GM21528 (cell line): ENCODE results near the gene ZC3H12A.
A peak's percentile ranks its signal among the peaks of the same experiment; 100 is the strongest.

Source experiments
- ATAC-seq: cut with Tn5 transposase; IDR thresholded peaks from one replicate; pipeline ENCODE4 v1.9.1; 2021; ENCODE audit warnings: mild to moderate bottlenecking, moderate library complexity; ENCODE audit not compliant: unreplicated experiment, low FRiP score

The ZC3H12A gene

DNA sequence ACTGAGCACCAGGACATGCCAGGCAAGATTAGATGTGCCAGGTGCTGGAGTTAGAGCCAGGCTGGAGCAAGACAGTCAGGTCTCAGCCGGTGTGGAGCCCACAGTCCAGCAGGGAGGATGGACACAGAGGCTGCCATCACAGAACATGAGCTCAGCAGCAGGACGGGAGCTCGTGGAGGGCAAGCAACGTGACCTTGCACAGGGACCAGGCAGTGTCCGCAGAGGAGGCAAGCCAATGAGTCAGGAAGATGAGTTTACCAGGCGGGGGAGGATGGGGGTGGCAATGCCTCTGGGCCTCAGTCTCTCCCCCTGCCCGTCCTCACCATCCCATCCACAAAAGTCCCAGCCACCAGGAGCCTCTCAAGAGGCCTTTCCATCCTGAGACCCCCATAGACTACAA, 20.7 kb upstream of the ZC3H12A start:
- no peak for ATAC-seq

DNA sequence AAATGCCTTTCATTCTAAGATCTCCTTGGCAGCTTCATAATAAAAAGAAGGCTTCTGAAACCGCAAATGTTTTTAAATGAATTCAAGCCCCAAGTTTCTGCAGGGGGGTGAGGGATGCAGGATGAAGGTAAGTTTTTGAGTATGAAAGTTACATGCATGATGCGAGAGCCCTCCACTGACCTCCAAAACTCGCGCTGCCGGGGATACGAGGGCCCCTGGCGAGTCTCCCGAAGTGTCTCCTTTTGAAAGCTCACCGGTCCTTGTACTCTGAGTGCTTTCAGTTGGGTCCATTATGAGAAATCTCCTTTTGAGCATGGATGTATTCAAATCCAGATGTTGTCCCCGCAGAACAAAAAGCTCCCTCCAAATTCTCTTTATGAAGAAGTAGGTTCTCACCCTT, 18.9 kb upstream of the ZC3H12A start:
- ATAC-seq = no peak

DNA sequence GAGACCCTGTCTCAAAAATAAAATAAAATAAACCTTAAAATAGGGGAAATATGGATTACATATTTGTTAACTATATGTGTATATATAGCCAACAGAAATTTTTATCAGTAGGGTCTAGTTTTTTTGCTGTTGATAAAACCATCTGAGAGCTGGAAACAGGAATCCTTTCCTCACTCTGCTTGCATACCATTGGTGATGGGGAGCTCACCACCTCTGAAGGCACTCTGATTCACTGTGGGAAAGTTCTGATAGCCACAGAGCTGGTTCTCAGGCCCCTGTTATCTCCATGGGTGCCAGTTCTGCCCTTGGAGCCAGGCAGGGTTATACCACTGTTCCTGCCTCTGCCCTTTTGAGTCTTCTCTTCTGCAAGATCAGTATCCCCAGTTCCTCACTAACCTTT, 17.8 kb upstream of the ZC3H12A start:
- ATAC-seq = no peak

DNA sequence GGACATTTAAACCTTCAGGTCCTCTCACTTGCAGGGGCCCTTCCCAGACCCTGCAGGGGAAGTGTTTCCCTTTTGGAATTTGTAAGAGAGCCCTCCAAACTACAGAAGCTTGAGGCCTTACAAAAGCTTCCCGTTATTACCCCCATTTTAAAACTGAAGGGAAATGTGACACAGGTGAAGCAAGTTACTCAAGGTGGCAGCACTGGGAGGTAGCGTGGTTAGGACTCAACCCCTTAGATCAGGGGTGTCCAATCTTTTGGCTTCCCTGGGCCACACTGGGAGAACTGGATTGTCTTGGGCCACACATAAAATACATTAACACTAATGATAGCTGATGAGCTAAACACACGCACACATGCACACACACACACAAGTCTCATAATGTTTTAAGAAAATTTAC, 15.8 kb upstream of the ZC3H12A start:
- no peak for ATAC-seq

DNA sequence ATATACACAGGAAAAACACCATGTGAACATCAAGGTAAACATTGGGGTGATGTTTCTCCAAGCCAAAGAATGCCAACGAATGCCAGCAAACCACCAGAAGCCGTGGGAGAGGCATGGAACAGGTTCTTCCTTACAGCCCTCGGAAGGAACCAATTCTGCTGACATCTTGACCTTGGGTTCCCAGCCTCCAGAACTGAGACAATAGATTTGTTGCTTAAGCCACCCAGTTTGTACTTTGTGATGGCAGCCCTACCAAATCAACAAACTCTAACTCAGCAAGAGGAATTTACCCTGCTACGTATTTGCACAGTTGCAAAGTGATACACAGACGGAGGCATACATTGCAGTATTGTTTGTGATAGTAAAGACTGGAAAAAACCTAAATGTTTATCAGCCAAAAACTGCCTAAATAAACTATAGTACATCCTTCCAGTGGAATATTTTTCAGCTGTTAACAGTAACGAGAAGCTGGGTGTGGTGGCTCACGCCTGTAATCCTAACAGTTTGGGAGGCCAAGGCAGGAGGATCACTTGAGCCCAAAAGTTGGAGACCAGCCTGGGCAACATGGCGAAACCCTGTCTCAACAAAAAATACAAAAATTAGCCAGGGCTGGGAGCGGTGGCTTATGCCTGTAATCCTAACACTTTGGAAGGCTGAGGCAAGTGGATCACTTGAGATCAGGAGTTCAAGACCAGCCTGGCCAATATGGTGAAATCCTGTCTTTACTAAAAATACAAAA, 12.5 kb upstream of the ZC3H12A start:
- ATAC-seq = no peak

DNA sequence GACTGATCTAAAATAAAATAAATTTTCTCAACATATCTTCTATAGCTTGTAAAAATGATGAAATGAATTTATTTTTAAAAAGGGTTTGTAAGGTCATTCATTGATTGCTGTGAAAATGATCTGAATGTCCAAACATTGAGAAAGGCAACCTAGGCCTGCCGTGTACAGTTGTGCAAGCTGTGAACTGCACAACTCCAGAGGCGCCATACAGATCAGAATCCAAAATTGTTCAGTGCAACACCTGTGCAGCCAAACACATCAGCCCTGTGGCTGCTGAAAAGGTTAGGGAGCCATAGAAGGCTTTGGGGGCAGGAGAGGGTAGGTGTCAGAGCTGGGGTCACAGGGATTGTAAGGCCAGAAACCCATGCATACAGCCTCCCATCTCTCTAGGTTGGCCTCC, 9.9 kb upstream of the ZC3H12A start:
- ATAC-seq = no peak

DNA sequence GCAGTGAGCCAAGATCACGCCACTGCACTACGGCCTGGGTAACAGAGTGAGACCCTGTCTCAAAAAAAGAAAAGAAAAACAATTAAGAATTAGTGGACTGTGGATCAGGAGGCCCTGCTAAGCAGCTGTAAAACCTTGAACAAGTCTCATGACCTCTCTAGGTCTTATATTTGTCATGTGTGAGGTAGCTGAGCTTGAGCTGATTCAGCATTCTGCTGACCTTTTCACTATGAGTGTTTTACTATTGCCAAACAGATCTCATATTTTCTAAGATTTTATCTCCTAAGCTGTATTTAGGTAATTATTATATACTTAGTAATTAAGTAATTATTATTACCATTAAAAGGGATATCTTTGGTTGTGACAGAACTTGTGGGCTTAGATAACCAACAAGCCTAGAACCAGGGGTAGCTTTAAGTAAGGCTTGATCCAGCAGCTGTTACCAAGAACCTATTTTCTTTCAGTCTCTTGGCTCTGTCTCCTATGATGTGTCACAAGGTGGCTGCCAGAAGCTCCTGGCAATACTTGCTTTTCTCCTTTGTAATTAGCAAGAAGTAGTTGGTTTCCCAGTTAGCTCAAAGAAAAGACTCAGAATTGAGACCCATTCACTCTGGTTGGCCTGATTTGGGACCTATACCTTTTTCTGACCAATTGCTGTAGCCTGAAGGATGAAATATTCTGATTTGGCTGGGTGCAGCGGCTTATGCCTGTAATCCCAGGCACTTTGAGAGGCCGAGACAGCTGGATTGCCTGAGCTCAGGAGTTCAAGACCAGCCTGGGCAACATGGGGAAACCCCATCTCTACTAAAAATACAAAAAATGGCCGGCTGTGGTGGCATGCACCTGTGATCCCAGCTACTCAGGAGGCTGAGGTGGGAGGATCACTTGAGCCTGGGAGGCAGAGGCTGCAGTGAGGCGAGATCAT, 8.5 kb upstream of the ZC3H12A start:
- ATAC-seq = no peak

DNA sequence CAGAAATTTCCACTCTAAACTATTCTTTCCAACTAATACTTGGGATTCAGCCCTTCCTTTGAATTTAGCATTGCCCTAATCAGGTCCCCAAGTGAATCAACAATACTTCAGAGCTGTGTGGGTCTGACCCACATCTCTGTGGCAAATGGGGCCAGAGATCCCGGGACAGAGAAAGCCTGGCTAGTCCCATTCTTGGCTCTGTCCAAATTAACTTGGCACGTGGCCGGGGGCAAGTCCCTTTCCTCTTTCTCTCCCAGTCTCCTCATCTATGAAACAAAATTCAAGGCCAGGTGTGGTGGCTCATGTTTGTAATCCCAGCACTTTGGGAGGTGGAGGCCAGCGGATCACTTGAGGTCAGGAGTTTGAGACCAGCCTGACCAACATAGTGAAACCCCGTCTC, 6.3 kb upstream of the ZC3H12A start:
- no peak for ATAC-seq

DNA sequence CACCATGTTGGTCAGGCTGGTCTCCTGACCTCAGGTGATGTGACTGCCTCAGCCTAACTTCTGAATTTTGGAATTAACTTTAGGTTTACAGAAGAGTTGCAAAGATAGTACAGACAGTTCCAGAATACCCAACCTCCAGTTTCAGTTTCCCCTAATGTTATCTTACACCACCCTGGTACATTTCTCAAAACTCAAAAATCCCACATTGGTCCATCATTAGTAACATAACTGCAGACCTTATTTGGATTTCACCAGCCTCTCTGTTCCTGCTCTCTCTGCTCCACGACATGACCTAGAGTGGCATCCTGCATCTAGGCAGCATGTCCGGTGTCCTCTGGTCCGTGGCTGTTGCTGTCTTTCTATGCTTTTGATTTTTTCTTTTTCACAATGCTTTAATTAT, 5.0 kb upstream of the ZC3H12A start:
- no peak for ATAC-seq

DNA sequence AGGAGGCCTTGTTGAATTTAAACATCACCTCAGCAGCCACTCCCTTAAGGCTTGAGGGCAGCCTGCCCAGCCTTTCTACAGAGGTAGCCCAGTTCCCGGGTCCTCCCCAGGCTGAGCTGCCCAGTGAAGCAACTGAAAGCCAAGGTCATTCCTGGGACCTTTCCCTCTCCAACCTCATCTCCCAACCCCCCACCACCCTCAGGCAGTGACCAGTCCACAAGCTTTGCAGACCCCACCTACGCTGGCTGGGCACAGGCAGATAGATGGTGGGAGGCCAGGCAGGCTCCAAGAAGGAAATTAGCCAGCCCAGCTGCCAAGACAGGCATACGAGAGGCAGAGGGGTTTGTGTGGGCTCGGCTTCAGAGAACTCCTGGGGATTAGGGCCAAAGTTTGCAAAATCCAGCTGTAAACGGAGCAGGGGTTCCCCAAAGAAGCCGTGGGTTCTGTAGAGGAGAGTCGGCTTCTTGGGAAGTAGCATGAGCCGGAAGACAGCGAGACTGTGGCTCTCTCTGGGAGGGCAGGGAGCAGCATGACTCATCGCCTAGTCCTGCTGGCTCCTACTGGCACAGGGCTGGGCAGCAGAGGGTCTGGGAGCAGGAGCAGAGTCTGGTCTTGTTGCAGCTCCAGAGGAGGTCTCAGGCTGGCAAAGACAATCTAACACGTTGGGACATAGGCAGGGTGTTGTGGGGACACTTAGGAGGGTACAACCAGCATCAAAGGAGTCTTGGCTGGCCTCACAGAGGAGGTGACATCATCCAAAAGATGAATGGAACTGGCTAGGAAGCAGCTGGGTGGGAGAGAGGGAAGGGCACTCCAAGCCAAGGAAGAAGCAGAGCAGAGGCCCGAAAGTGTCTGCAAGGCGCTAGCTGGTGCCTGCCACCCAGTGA, 2.8 kb upstream of the ZC3H12A start:
- no peak for ATAC-seq

DNA sequence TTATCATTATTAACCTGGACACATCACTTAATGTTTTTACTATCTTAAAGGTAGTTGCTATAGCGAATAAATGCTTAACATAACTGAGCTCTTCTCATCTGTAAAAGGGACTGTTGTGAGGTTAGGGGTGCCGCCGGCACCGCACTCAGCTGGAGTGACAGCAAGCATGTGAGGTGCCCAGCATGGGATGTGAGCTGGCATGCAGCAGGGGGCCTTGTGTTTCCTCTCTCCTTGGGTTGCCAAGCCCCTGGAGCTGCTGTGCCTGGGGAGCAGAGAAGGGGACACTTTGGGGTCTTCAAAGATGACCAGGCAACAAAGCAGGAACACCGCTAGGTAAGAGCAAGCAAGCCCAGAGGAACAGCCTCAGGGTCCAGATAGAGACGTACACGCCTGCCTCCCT, 2.1 kb upstream of the ZC3H12A start:
- no peak for ATAC-seq

DNA sequence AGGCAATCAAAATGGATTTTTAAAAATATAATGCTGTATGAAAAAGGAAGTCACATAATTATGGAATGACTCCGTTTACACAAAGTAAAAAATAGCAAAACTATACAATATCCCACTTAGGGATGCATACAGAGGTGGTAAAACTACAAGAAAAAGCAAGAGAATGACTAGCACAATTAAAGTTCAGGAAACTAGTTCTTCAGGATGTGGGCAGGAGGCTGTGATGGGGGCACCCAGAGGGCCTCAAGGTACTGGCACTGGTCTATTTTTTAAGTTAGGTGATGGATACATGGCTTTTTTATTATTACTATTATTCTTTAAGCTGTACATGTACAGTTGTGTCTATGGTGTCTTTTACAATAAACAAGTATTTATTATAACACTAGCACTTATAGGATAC, 1.4 kb upstream of the ZC3H12A start:
- ATAC-seq = no peak

DNA sequence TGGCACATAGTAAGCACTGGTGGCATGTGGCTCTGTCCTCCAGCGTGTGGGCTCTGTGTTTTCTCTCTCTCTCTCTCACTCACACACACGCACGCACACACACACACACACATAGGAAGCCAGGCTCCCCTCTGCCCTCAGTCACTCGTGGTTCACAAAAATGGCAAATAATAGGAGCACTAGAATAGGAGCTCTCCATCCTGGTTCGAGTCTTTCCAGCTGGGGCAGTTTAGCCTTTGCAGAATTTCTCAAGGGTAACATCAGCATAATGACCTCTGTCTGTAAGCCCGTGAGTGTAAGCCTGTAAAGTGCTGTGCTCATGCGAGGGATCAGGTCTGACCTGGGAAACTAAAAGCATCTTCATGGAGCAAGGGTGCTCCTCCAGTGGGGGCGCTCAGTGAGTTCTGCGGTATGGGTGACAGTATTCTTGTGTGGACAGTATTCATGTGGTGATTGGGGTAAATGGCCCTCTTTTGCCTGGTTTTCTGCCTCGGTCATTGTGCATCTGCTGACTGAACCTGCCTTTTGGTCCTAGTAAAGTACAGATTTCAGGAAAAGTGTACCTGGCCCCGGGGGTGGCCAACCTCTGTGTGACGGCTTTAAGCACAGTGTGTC, 842 bp upstream of the ZC3H12A start:
- ATAC-seq = no peak

DNA sequence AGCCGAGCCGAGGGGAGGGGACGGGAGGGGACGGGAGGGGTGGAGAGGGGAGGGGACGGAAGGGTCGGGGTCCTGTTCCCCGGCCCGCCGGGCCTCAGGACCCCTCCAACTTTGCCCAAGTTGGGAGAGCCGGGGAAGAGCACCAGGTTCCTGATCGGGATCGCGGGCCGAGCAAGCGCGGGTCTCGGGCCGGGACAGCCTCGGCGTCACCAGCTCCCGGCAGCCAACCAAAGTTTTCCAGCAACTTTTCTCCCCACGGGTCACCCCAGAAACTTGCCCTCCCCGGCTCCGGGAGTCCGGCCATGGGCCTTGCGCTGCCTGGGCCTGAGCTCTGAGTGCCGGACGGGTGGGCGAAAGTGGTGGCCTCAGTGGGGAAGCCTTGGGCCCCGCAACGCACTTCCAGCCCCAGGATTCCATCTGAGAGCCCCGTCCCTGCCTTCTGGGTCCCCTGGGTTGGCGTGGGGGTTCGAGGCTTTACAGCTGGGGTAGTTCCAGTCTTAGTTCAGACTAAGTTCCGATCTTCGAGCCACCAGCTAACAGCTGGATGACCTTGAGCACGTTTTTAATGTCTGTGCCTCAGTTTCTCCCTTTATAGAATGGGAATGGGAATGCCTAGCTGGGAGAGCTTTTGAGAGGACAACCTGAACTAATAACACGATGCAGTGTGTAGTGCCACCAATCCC, 458 bp downstream of the ZC3H12A start:
- peak; percentile 2 for ATAC-seq

DNA sequence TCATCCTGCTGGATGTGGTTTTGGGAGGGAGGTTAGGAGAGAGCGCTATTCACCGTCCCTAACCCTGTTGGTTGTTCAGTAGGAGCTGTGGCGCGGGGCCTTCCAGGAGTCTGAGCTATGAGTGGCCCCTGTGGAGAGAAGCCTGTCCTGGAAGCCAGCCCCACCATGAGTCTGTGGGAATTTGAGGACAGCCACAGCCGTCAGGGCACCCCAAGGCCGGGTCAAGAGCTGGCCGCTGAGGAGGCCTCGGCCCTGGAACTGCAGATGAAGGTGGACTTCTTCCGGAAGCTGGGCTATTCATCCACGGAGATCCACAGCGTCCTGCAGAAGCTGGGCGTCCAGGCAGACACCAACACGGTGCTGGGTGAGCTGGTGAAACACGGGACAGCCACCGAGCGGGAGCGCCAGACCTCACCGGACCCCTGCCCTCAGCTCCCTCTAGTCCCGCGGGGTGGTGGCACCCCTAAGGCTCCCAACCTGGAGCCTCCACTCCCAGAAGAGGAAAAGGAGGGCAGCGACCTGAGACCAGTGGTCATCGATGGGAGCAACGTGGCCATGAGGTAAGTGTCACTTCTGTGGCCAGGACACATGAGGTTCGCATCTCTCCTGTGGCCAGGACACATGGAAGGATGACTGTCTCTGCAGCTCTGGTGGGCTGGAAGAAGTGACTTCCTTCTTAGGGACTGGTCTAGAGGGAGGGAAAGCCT, 1.2 kb downstream of the ZC3H12A start:
- ATAC-seq = no peak

DNA sequence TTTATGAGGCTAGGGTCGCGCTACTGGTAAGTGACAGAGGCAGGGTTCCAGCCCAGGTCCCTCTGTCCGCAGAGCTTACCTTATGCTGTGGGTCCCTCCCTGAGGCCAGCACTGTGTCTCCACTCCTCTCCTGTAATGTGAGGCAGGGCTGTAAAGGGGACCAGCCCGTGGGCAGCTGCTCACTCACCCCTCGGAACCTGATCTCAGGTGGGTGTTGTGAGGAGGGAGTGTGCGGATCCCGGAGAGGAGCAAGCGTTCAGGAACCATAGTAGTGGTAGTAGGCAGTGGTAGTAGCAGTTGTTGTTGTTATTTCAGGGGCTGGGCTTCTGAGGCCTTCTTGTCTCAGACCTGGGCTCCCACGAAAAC, 1.7 kb downstream of the ZC3H12A start:
- no peak for ATAC-seq

DNA sequence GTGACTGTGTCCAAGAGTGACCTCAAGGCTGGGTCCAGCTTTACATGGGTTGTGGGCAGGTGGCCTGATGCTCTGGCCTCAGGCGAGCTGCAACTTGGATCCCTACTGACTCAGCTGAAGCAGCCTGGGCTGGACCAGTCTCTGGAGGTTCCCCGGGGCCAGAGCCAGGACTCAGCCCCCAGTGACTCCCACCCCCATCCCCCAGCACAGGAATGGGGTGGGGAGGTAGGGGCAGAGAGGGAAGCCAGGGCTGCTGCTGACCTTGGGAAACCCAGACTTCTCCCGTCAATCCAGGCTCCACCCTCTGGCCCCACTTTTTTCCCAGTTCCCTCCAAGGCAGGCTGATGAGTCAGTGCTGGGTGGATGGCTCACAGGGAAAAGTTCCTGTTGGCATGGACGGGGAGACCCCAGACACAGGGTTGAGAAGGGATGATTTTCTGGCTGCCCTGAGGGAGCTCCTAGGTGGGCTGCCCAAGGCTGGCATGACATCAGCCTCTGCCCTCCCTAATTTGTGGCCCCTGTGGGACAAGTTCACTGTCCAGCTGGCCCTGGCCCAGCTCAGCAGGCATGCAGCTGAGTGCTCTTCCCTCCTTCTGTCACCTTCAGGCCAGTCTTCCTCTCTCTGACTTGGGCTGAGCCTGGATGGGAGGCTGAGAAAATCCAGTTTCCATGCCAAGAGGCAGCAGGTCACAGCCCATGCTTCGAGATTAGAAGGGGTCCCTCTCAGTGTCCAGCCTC, 2.2 kb downstream of the ZC3H12A start:
- ATAC-seq = no peak

DNA sequence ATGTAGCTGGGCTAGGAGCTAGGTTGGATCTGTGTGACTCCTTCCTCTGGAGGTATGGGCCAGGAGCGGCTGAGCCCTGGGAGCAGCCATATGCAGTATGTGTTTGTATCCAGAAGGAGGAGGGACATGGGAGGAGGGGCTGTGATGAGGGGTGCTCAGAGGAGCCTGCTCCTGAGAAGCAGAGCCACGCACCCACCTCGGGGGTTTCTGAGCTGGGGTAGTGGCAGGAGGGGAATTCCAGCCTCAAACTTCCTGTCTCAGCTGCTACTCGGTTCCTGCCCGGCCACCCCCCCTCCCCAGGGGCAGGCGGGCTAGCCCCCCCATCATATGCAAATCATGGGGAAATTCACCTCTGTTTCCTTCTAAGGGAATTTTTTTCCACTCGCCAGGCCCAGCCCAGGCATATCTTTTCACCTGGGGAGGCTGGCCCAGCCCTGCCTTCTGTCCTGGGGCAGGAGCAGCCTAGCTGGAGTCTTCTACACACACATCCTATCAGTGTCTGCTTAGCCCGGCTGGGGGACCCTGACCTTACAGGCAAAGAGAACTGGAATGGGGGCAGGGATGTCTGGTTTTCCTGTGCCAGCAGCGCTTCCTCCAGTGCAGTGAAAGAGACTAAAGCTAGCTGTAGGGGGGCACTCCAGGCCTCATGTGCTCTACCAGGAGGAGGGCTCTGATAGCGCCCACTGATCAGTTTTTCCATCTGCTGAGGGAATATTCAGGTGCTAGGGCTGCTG, 3.0 kb downstream of the ZC3H12A start:
- peak; percentile 32 for ATAC-seq
